Loucy (cell line): ENCODE measurements around the gene DNAH6.

Experiments used
- CTCF ChIP-seq: fragments of 200-600 bp; sonication (generic); conservative IDR thresholded peaks from 2 replicates; pipeline ENCODE4 v1.5.1; 2014; ENCODE audit warnings: mild to moderate bottlenecking, antibody characterized with exemption, low read length
- EZH2phosphoT487 ChIP-seq: fragments of 200-600 bp; IDR thresholded peaks from 2 replicates; pipeline ENCODE4 v1.6.1; 2018; ENCODE audit warnings: antibody characterized with exemption, mild to moderate bottlenecking, moderate library complexity, borderline replicate concordance

GRCh38 chr2:84858937-84859336 lies 342.6 kb downstream of the DNAH6 start:
- no peak for TF ChIP-seq CTCF
- TF ChIP-seq EZH2phosphoT487 = no peak
